Neural cell (in vitro differentiated cells): Measurements from ENCODE around the gene ETFA. TPM values are rescaled to one million over a fixed set of nuclear protein-coding genes. Genes with fewer than 3 reads are reported as not detected.

Experiments used
- H2AFZ ChIP-seq: fragments of 200-600, 300-800 bp; sonication (generic), shearing (Covaris generic); 2 replicates; pipeline ENCODE4 v1.6.0; 2014; ENCODE audit warnings: low read depth, mild to moderate bottlenecking, antibody characterized with exemption, low read length, moderate library complexity
- H3F3A ChIP-seq: fragments of 200-600 bp; shearing (Covaris generic); 2 replicates; pipeline ENCODE4 v1.6.1; 2016; ENCODE audit warnings: mild to moderate bottlenecking, moderate library complexity, mixed read lengths, antibody characterized with exemption, low read length; ENCODE audit not compliant: insufficient read depth, poor library complexity, severe bottlenecking
- H3K27ac ChIP-seq: fragments of 200-600, 300-800 bp; sonication (generic), shearing (Covaris generic); 2 replicates; pipeline ENCODE4 v1.5.1; 2014; ENCODE audit warnings: mild to moderate bottlenecking, low read length, moderate library complexity
- H3K27me3 ChIP-seq: fragments of 300-800, 200-600 bp; sonication (generic), shearing (Covaris generic); 2 replicates; pipeline ENCODE4 v1.6.0; 2014; ENCODE audit warnings: mild to moderate bottlenecking, low read depth, low read length, moderate library complexity; ENCODE audit not compliant: insufficient read depth
- H3K36me3 ChIP-seq: fragments of 300-800, 200-600 bp; sonication (generic), shearing (Covaris generic); 2 replicates; pipeline ENCODE4 v1.5.1; 2014; ENCODE audit warnings: mild to moderate bottlenecking, antibody characterized with exemption, low read length, moderate library complexity; ENCODE audit not compliant: insufficient read depth
- H3K4me2 ChIP-seq: fragments of 300-800, 200-600 bp; sonication (generic), shearing (Covaris generic); 2 replicates; pipeline ENCODE4 v1.6.0; 2014; ENCODE audit warnings: mild to moderate bottlenecking, low read length
- H3K4me3 ChIP-seq: fragments of 300-800, 200-600 bp; sonication (generic), shearing (Covaris generic); 2 replicates; pipeline ENCODE4 v1.5.1; 2014; ENCODE audit warnings: mild to moderate bottlenecking, low read length, moderate library complexity
- H3K79me2 ChIP-seq: fragments of 200-600 bp; shearing (Covaris generic); replicated peaks from 2 replicates; pipeline ENCODE4 v1.6.0; 2014; ENCODE audit warnings: mild to moderate bottlenecking, low read length, moderate library complexity; ENCODE audit not compliant: insufficient read depth
- H3K9ac ChIP-seq: fragments of 300-800, 200-600 bp; sonication (generic), shearing (Covaris generic); 2 replicates; pipeline ENCODE4 v1.6.1; 2016; ENCODE audit warnings: mild to moderate bottlenecking, low read length, mixed read lengths
- H3K9me2 ChIP-seq: fragments of 200-600 bp; shearing (Covaris generic); 2 replicates; pipeline ENCODE4 v1.6.1; 2016; ENCODE audit warnings: mild to moderate bottlenecking, low read length, mixed read lengths; ENCODE audit not compliant: insufficient read depth
- H3K9me3 ChIP-seq: fragments of 200-600, 300-800 bp; sonication (generic), shearing (Covaris generic); 2 replicates; pipeline ENCODE4 v1.6.1; 2016; ENCODE audit warnings: mild to moderate bottlenecking, mixed run types, low read length, moderate library complexity, mixed read lengths
- H4K20me1 ChIP-seq: fragments of 200-600 bp; shearing (Covaris generic); 2 replicates; pipeline ENCODE4 v1.6.1; 2016; ENCODE audit warnings: mild to moderate bottlenecking, mixed run types; ENCODE audit not compliant: insufficient read depth
- EP300 ChIP-seq: fragments of 450-650 bp; conservative IDR thresholded peaks from 2 replicates; pipeline ENCODE4 v1.6.1; 2014; ENCODE audit warnings: antibody characterized with exemption, mild to moderate bottlenecking, moderate library complexity; ENCODE audit not compliant: poor library complexity, severe bottlenecking
- EZH2 ChIP-seq: fragments of 200-600, 300-800 bp; shearing (Covaris generic), sonication (generic); IDR thresholded peaks from 2 replicates; pipeline ENCODE4 v1.6.1; 2014; ENCODE audit warnings: antibody characterized with exemption, low read length, borderline replicate concordance, mild to moderate bottlenecking; ENCODE audit not compliant: insufficient read depth, poor library complexity, severe bottlenecking
- MXI1 ChIP-seq: fragments of 450-650 bp; conservative IDR thresholded peaks from 2 replicates; pipeline ENCODE4 v1.6.1; 2014; ENCODE audit warnings: antibody characterized with exemption, mild to moderate bottlenecking; ENCODE audit not compliant: poor library complexity, severe bottlenecking
- POLR2AphosphoS5 ChIP-seq: IDR thresholded peaks from 2 replicates; pipeline ENCODE4 v1.6.1; 2012
- RAD21 ChIP-seq: fragments of 450-650 bp; conservative IDR thresholded peaks from 2 replicates; pipeline ENCODE4 v1.6.1; 2014; ENCODE audit warnings: antibody characterized with exemption, mild to moderate bottlenecking, moderate library complexity
- SMC3 ChIP-seq: fragments of 450-650 bp; conservative IDR thresholded peaks from 2 replicates; pipeline ENCODE4 v1.6.1; 2014; ENCODE audit warnings: antibody characterized with exemption, mild to moderate bottlenecking, moderate library complexity; ENCODE audit not compliant: poor library complexity
- TAF1 ChIP-seq: IDR thresholded peaks from 2 replicates; pipeline ENCODE4 v1.6.1; 2012; ENCODE audit warnings: low read depth
- polyA plus RNA-seq: library from polyadenylated mRNA; depleted of rRNA; stranded (reverse); fragments of >200 nt; gene quantifications from 2 replicates; pipeline ENCODE4 v1.2.3, GENCODE V29; 2014
- TF ChIP-seq, protein P1 (sequence below): fragments of 450-650 bp; IDR thresholded peaks from 2 replicates; pipeline ENCODE4 v1.5.1; 2014; ENCODE audit warnings: antibody characterized with exemption, mild to moderate bottlenecking, moderate library complexity; ENCODE audit not compliant: poor library complexity, severe bottlenecking
- TF ChIP-seq, protein P2 (sequence below): IDR thresholded peaks from 2 replicates; pipeline ENCODE4 v1.6.1; 2012; ENCODE audit warnings: borderline replicate concordance

Gene ETFA
- polyA plus RNA-seq, 1 donor from 2014 or later, result 145 TPM

DNA sequence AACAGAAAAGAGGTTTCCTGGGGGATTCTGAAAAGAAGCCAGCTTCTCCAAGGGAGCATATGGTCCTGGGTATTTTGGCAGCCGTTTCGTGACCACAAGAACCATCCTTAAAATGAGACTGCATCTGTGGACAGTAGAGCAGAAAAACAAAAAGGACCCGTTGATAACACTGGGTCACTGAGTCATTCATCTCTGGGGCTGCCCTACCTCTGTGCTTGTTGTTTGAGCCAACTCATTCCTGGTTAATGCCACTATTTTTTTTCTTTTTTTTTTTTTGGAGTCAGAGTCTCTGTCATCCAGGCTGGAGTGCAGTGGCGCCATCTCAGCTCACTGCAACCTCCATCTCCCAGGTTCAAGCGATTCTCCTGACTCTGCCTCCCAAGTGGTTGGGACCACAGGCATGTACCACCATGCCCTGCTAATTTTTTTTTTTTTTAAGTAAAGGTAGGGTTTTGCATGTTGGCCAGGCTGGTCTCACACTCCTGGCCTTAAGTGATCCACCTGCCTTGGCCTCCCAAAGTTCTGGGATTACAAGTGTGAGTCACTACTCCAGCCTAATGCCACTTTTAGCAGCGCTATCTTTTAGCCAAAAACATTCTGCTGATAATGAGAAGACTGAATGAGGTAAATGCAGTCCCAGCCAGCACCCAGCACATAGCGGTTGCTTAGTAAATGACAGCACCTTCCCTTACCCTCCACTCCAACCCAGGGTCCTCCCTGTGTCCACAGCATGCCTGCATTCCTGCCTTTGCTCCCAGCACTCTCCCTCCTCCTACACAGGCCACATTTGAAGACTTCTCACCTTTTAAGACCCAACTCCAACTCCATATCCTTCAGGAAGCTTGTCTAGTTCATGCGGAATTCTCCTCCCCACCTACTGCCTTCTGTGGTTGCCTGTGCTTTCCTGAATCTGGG lies 16.2 kb upstream of the ETFA start:
- Histone ChIP-seq H3K9ac (no peak overlapping the region), H3K4me2 (no peak overlapping the region), H3K27ac (no peak overlapping the region), H3K79me2 (no peaks in the 10 kb centered on the region), H2AFZ (no peak overlapping the region), H3K9me2 (no peaks in the 10 kb centered on the region), H3K36me3 (no peaks in the 10 kb centered on the region), H3K4me3 (no peak overlapping the region), H3K27me3 (peaks cover under 1% of the 10 kb centered on the region), H4K20me1 (no peaks in the 10 kb centered on the region), H3K9me3 (no peaks in the 10 kb centered on the region), H3F3A (no peaks in the 10 kb centered on the region)
- no peak for TF ChIP-seq EP300
- no peak for TF ChIP-seq RAD21
- TF ChIP-seq, protein P1, sequence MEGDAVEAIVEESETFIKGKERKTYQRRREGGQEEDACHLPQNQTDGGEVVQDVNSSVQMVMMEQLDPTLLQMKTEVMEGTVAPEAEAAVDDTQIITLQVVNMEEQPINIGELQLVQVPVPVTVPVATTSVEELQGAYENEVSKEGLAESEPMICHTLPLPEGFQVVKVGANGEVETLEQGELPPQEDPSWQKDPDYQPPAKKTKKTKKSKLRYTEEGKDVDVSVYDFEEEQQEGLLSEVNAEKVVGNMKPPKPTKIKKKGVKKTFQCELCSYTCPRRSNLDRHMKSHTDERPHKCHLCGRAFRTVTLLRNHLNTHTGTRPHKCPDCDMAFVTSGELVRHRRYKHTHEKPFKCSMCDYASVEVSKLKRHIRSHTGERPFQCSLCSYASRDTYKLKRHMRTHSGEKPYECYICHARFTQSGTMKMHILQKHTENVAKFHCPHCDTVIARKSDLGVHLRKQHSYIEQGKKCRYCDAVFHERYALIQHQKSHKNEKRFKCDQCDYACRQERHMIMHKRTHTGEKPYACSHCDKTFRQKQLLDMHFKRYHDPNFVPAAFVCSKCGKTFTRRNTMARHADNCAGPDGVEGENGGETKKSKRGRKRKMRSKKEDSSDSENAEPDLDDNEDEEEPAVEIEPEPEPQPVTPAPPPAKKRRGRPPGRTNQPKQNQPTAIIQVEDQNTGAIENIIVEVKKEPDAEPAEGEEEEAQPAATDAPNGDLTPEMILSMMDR, result no peak

DNA sequence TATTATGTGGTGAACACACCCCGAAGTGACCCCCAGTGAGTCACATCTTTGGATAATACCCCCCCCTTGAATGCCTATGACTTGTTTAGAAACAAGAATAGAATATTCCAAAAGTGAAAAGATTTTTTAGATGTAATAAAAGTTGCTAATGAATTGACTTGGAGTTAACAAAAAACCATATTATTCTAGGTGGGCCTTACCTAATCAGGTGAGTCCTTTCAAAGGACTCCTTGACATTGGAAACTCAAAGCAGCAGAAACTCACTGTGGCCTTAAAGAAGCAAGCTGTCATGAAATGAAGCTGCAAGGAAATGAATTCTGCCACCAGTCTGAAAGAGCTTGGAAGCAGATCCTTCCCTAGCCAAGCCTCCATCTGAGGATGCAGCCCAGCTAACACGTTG lies 14.4 kb upstream of the ETFA start:
- Histone ChIP-seq H3K9me3 (no peaks in the 10 kb centered on the region), H3K4me3 (no peak overlapping the region), H3K27ac (no peak overlapping the region), H3F3A (no peaks in the 10 kb centered on the region), H4K20me1 (no peaks in the 10 kb centered on the region), H3K36me3 (no peaks in the 10 kb centered on the region), H3K27me3 (no peaks in the 10 kb centered on the region), H2AFZ (no peak overlapping the region), H3K79me2 (no peaks in the 10 kb centered on the region), H3K4me2 (no peak overlapping the region), H3K9ac (no peak overlapping the region), H3K9me2 (no peaks in the 10 kb centered on the region)
- no peak for TF ChIP-seq SMC3
- TF ChIP-seq, protein P1, result no peak
- no peak for TF ChIP-seq RAD21
- TF ChIP-seq POLR2AphosphoS5, result no peak
- TF ChIP-seq MXI1, result no peak
- TF ChIP-seq EZH2, result no peak
- TF ChIP-seq EP300, result no peak
- TF ChIP-seq, protein P2, sequence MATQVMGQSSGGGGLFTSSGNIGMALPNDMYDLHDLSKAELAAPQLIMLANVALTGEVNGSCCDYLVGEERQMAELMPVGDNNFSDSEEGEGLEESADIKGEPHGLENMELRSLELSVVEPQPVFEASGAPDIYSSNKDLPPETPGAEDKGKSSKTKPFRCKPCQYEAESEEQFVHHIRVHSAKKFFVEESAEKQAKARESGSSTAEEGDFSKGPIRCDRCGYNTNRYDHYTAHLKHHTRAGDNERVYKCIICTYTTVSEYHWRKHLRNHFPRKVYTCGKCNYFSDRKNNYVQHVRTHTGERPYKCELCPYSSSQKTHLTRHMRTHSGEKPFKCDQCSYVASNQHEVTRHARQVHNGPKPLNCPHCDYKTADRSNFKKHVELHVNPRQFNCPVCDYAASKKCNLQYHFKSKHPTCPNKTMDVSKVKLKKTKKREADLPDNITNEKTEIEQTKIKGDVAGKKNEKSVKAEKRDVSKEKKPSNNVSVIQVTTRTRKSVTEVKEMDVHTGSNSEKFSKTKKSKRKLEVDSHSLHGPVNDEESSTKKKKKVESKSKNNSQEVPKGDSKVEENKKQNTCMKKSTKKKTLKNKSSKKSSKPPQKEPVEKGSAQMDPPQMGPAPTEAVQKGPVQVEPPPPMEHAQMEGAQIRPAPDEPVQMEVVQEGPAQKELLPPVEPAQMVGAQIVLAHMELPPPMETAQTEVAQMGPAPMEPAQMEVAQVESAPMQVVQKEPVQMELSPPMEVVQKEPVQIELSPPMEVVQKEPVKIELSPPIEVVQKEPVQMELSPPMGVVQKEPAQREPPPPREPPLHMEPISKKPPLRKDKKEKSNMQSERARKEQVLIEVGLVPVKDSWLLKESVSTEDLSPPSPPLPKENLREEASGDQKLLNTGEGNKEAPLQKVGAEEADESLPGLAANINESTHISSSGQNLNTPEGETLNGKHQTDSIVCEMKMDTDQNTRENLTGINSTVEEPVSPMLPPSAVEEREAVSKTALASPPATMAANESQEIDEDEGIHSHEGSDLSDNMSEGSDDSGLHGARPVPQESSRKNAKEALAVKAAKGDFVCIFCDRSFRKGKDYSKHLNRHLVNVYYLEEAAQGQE, result no peak
- TF ChIP-seq TAF1, result no peak
